B cell (primary cell): ENCODE data around the gene ZC3H18. TPM values are rescaled to one million over a fixed set of nuclear protein-coding genes. Genes with fewer than 3 reads are reported as not detected.

Experiments used
- ATAC-seq: fragments of 200-7000 bp; cut with Tn5 transposase; one replicate; pipeline ENCODE4 v1.10.0; 2021; ENCODE audit warnings: low read depth, mild to moderate bottlenecking, moderate number of reproducible peaks, moderate library complexity
- CTCF ChIA-PET: fragments of 350-600 bp; sonication (Branson Sonifier 250); formaldehyde crosslinking; loops from one replicate; lab custom pipeline; 2021; ENCODE audit warnings: antibody characterized with exemption, inconsistent platforms; lab: Charles Lee
- POLR2A ChIA-PET: fragments of 350-600 bp; sonication (Branson Sonifier 250); formaldehyde crosslinking; loops from one replicate; lab custom pipeline; 2021; ENCODE audit warnings: antibody characterized with exemption; lab: Charles Lee
- DNase-seq: peaks from one replicate; pipeline ENCODE4 v3.0.0; 2013
- H2AFZ ChIP-seq: 2 replicates; pipeline ENCODE4 v1.6.1; 2012; ENCODE audit warnings: mild to moderate bottlenecking, low read depth, low read length; ENCODE audit not compliant: insufficient read depth, poor library complexity, severe bottlenecking
- H3K27ac ChIP-seq, 2 donors: 1 replicate in 1 of 2; 2 replicates in 1 of 2; pipeline ENCODE4 v1.5.1; 2012 to 2013; ENCODE audit warnings: low read length in 2 of 2, mild to moderate bottlenecking in 2 of 2, moderate library complexity in 1 of 2
- H3K27me3 ChIP-seq, 4 experiments: fragments of 200-600 bp in 1 of 4; sonication (generic) in 1 of 4; replicated peaks in 1 of 4; 1 replicate in 2 of 4; 2 replicates in 2 of 4; pipeline versions ENCODE4 v1.6.1 to v1.7.0; 2013 to 2016; ENCODE audit warnings: low read length in 3 of 4, mild to moderate bottlenecking in 2 of 4, mixed read lengths in 1 of 4, moderate library complexity in 1 of 4; ENCODE audit not compliant: insufficient read depth in 4 of 4, control insufficient read depth in 3 of 4; ENCODE audit errors: control extremely low read depth in 1 of 4
- H3K36me3 ChIP-seq, 2 experiments: replicated peaks in 1 of 2; 1 replicate in 1 of 2; 2 replicates in 1 of 2; pipeline versions ENCODE4 v1.6.1 to v1.7.1; 2013; ENCODE audit warnings: low read length in 1 of 2; ENCODE audit not compliant: insufficient read depth in 2 of 2, control insufficient read depth in 1 of 2; ENCODE audit errors: control extremely low read depth in 1 of 2, extremely low read depth in 1 of 2
- H3K4me1 ChIP-seq, 2 donors: fragments of 200-600 bp in 1 of 2; sonication (generic) in 1 of 2; 1 replicate in 1 of 2; 2 replicates in 1 of 2; pipeline versions ENCODE4 v1.5.1 to v1.6.1; 2013 to 2017; ENCODE audit warnings: low read length in 2 of 2; ENCODE audit not compliant: control insufficient read depth in 2 of 2, insufficient read depth in 2 of 2
- H3K4me2 ChIP-seq: replicated peaks from 2 replicates; pipeline ENCODE3; 2012; ENCODE audit warnings: mild to moderate bottlenecking, low read depth, low read length; ENCODE audit not compliant: poor library complexity, severe bottlenecking
- H3K4me3 ChIP-seq, 5 experiments: fragments of 200-600 bp in 1 of 5; sonication (generic) in 1 of 5; 1 replicate in 3 of 5; 2 replicates in 2 of 5; pipeline versions ENCODE4 v1.5.1 to v1.7.0; 2011 to 2016; ENCODE audit warnings: low read length in 4 of 5, mild to moderate bottlenecking in 4 of 5, low read depth in 2 of 5, control low read depth in 1 of 5, moderate library complexity in 1 of 5; ENCODE audit not compliant: insufficient read depth in 1 of 5; ENCODE audit errors: control extremely low read depth in 1 of 5, extremely low read depth in 1 of 5
- H3K79me2 ChIP-seq: fragments of 200-600 bp; sonication (generic); one replicate; pipeline ENCODE4 v1.6.0; 2016; ENCODE audit warnings: low read length; ENCODE audit not compliant: control insufficient read depth, insufficient read depth
- H3K9ac ChIP-seq: fragments of 200-600 bp; sonication (generic); 2 replicates; pipeline ENCODE4 v1.6.1; 2017; ENCODE audit warnings: mild to moderate bottlenecking, low read length, moderate library complexity
- H3K9me3 ChIP-seq, 3 donors: one replicate each; pipeline versions ENCODE4 v1.6.1 to v1.7.1; 2013; ENCODE audit warnings: low read length in 2 of 3; ENCODE audit not compliant: control insufficient read depth in 2 of 3, insufficient read depth in 1 of 3; ENCODE audit errors: control extremely low read depth in 1 of 3
- H4K20me1 ChIP-seq: 2 replicates; pipeline ENCODE4 v1.6.0; 2012; ENCODE audit warnings: mild to moderate bottlenecking, low read length; ENCODE audit not compliant: insufficient read depth, control insufficient read depth, poor library complexity, severe bottlenecking
- H3K27ac Mint-ChIP-seq: one replicate; pipeline ENCODE4 v1.8.0; 2021; ENCODE audit warnings: mixed read lengths
- H3K27me3 Mint-ChIP-seq: one replicate; pipeline ENCODE4 v1.8.0; 2021; ENCODE audit warnings: mixed read lengths
- H3K4me1 Mint-ChIP-seq: one replicate; pipeline ENCODE4 v1.8.0; 2021; ENCODE audit warnings: mixed read lengths
- H3K4me3 Mint-ChIP-seq: one replicate; pipeline ENCODE4 v1.8.0; 2021; ENCODE audit warnings: mixed read lengths
- H3K9me3 Mint-ChIP-seq: one replicate; pipeline ENCODE4 v1.8.0; 2022; ENCODE audit warnings: mixed read lengths; ENCODE audit not compliant: insufficient read depth
- CTCF ChIP-seq: fragments of 200-600 bp; IDR thresholded peaks from one replicate; pipeline ENCODE4 v1.8.0; 2022; ENCODE audit warnings: antibody characterized with exemption, mild to moderate bottlenecking
- EZH2 ChIP-seq: IDR thresholded peaks from 2 replicates; pipeline ENCODE4 v1.6.1; 2012; ENCODE audit warnings: borderline replicate concordance, low read depth, mild to moderate bottlenecking, moderate library complexity, low read length; ENCODE audit not compliant: insufficient read depth, poor library complexity, severe bottlenecking
- WGBS: methylation state at CpG from one replicate; pipeline ENCODE4 v1.1.5; 2013; ENCODE audit warnings: missing lambda C conversion rate; ENCODE audit not compliant: insufficient coverage; 5-methylcytosine and 5-hydroxymethylcytosine counted together
- intact Hi-C: fragments of 100-400 bp; cut with micrococcal nuclease; formaldehyde crosslinking; loops from one replicate; pipeline ENCODE4 v1.10.0; 2022
- polyA plus RNA-seq: library from polyadenylated mRNA; depleted of rRNA; stranded (reverse); fragments of >200 nt; gene quantifications from 2 replicates; pipeline ENCODE4 v1.2.3, GENCODE V29; 2012
- total RNA-seq, 2 donors: library from RNA; stranded (reverse); fragments of 120-200 nt in 1 of 2; gene quantifications; 1 replicate in 1 of 2; 2 replicates in 1 of 2; pipeline versions ENCODE4 v1.2.3 to v1.2.4, GENCODE V29; 2013 to 2022

ZC3H18 gene
- total and polyA plus RNA-seq, 2 donors (not counting 1 experiment from before 2014, with no cell fraction given): 40.4 to 74.2 TPM

- no peak overlapping the region for H3K27ac Mint-ChIP-seq
- H3K27me3 Mint-ChIP-seq: peaks cover 14% of the 10 kb centered on the region
- no peak overlapping the region for H3K27ac ChIP-seq
- intact Hi-C loops: no loop called here
- H3K4me2 ChIP-seq: no peak overlapping the region
- no peaks in the 10 kb centered on the region for H4K20me1 ChIP-seq
- no peaks in the 10 kb centered on the region for H3K79me2 ChIP-seq
- ATAC-seq (no peak), DNase-seq (no peak)
- no peaks in the 10 kb centered on the region for H3K9me3 Mint-ChIP-seq
- no peak overlapping the region for H3K9ac ChIP-seq
- peaks cover 0 to 20% (median 0%) of the 10 kb centered on the region in 4 experiments for H3K27me3 ChIP-seq
- H2AFZ ChIP-seq: no peak overlapping the region
- POLR2A ChIA-PET: interaction anchor here (1.5 kb wide), 1 partner anchor 9 kb away, joined by 3 read pairs; the partner anchor contains the start of gene ZC3H18
- 78% methylated on average over 18 of the region's 22 CpGs for WGBS
- CTCF ChIA-PET: interaction anchor here (0.6 to 3.3 kb wide), 9 partner anchors 9 to 612 kb away, joined by 3 to 23 read pairs (median 3); partner anchors contain the start of gene ZC3H18
- no peak overlapping the region for H3K4me3 Mint-ChIP-seq
- H3K4me3 ChIP-seq: no peak overlapping the region
- peaks cover 0 to 14% (median 0%) of the 10 kb centered on the region in 3 donors for H3K9me3 ChIP-seq
- H3K36me3 ChIP-seq: no peaks in the 10 kb centered on the region
- H3K4me1 ChIP-seq: peaks cover 3 to 12% of the 10 kb centered on the region in 2 donors
- no peak for TF ChIP-seq EZH2
- no peak for TF ChIP-seq CTCF
- H3K4me1 Mint-ChIP-seq: peaks cover 3% of the 10 kb centered on the region
Observed at GRCh38 chr16:88560714-88561484, 9.3 kb upstream of the ZC3H18 start.
